GM18861 (cell line): ENCODE results near the gene NUDT14.

Experiments used
- ATAC-seq: cut with Tn5 transposase; IDR thresholded peaks from one replicate; pipeline ENCODE4 v1.9.1; 2021; ENCODE audit not compliant: unreplicated experiment

Gene NUDT14

GRCh38 chr14:105136401-105137322 lies 44.5 kb downstream of the NUDT14 start:
- ATAC-seq, result no peak

DNA sequence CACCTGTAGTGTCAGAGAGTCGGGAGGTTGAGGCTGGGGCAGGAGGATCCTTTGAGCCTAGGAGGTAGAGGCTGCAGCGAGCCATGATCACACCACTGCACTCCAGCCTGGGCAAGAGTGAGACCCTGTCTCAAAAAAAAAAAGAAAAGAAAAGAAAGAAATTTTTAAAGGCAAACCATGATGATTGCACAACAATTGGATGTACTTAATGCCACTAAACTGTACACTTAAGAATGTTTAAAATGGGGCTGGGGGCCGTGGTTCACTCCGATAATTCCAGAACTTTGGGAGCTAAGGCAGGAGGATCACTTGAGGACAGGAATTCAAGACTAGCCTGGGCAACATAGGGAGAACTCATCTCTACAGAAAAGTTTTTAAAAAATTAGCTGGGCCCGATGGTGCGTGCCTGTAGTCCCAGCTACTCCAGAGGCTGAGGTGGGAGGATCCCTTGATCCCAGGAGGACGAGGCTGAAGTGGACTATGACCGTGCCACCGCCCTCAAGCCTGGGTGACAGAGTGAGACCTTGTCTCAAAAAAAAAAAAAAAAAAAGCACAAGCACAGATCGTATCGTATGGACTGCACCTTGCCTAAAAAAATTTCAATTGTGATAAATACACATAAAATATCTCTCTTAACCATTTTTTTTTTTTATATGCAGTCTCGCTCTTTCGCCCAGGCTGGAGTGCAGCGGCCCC lies 45.3 kb downstream of the NUDT14 start:
- ATAC-seq, result no peak

- no peak for ATAC-seq
Measured at GRCh38 chr14:105132921-105133654, 48.0 kb downstream of the NUDT14 start.

DNA sequence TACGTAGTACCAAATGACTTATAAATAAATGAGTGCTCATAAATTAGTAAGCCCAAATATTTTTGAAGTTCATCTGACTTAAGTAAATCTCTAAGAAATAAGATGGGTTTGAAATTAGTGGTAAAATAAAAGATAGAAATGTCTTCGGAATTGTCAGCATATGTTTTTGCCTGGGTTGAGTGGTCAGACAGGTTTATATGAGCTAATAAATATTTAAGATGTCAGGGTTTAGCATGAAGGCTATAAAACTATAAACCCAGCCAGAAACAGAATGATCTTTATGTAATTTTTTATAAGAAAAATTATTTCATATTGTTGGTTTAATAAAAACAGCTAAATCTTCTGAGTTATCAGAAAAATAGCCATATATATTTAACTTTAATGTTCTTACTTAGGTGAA lies 49.9 kb downstream of the NUDT14 start:
- ATAC-seq, result no peak

DNA sequence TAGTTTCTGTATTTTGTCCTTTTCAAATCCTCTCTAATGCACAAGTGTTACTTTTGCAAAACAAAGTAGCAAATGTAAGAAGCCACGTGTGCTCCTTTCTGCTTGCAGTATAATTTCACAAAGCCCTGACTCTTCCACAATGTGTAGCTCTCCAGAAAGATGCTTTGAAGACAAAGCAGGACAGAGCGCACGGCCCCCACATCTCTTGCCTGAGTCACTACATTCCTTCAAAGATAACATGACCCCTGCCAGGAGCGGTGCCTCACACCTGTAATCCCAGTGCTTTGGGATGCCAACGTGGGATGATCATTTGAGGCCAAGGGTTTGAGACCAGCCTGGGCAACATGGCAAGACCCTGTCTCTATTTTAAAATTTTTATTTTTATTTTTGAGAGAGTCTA lies 53.1 kb downstream of the NUDT14 start:
- no peak for ATAC-seq

- no peak for ATAC-seq
Measured at GRCh38 chr14:105126981-105127329, 54.2 kb downstream of the NUDT14 start.

GRCh38 chr14:105126126-105126980 lies 54.8 kb downstream of the NUDT14 start:
- ATAC-seq, result no peak

- ATAC-seq, result no peak
Measured at GRCh38 chr14:105124823-105125222, 56.3 kb downstream of the NUDT14 start.

DNA sequence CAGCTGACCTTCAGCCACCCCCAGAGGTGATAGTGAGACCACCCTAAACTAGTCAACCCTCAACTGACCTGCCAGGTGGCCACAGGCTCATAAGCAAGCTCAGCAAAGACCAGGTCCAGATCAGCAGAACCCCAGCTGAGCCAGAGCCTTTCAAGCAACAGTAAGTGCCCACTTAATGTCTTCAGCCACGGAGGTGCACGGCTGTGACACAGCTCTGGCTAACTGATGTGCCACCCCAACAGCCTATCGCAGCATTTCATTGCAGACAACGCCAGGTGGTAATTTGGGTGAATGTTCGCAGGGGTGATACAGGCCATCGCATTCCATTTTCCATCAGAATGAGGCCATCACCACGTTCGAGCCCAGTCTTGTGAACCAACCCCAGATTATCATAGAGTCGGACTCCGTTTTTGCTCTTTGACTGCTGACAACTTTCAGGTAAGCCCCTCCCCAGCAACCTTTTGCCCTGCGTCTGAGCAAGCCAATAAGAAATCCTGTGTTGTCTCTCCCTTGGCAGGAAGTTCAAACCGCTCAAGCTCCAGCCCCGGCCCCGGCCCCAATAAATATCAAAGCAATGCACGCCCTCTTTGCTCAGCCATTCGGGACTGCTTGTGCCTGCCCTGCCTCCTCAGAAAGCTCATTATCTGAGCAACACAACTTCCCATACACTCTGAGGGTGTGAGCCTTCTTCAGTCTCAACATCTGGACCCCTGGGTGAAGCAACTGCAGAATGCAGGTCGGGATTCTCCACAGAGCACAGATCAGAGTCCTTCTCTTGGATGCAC lies 56.9 kb downstream of the NUDT14 start:
- ATAC-seq, result no peak

DNA sequence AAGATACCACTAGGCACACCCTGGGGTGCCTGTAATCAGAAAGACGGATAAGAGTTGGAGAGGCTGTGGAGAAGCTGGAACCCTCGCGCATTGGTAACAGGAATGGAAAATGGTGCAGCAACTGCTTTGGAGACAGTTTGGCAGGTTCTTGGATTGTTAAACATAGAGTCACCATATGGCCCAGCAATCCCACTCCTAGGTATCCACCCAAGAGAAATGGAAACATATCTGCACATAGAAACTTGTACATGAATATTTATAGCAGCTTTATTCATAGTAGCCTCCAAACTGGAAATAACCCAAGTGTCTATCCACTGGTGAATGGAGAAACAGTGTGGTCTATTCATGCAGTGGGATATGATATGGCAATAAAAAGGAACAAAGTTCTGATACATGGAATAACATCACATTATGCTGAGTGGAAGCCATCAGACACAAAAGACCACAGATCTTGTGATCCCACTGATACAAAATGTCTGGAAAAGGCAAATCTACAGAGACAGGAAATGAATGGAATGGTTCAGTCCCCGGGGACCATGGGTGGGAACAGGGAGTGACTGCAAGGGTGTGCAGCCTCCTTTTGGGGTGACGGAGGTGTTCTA lies 57.9 kb downstream of the NUDT14 start:
- no peak for ATAC-seq
